ENCODE results near the gene MYH16. TPM values are rescaled to one million over a fixed set of nuclear protein-coding genes. Genes with fewer than 3 reads are reported as not detected.

Gene MYH16
- total and polyA plus RNA-seq, 10 of the 15 experiments (the other 5 are each of a cell fraction or from before 2014, with no cell fraction given), result 0.03 to 0.33 (median 0.04) TPM; not detected in 3

DNA sequence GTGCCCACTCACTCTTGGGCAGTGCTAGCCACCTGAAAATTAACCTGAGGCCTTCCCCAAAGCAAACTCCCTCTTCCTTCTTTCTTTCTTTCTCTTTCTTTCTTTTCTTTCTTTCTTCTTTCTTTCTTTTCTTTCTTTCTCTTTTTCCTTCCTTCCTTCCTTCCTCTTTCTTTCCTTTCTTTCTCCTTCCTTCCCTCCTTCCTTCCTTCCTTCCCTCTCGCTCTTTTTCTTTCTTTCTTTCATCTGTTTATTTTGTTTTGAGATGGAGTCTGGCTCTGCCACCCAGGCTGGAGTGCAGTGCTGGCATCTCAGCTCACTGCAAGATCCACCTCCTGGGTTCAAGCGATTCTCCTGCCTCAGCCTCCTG lies 47.8 kb upstream of the MYH16 start:
- Histone ChIP-seq H3K36me3 (ENCODE audit: control insufficient read depth in 2 of 2, insufficient read depth in 2 of 2, low read length in 1 of 2) (no peaks in the 10 kb centered on the region), H3K4me1 (ENCODE audit: control insufficient read depth, insufficient read depth, low read length) (no peaks in the 10 kb centered on the region), H2AFZ (ENCODE audit: control insufficient read depth, low read depth, low read length) (no peak overlapping the region), H4K20me1 (ENCODE audit: control insufficient read depth, insufficient read depth) (no peaks in the 10 kb centered on the region), H3K27me3 (replicated peaks in 1 of 2; ENCODE audit: control insufficient read depth in 2 of 2, insufficient read depth in 2 of 2, low read length in 1 of 2) (no peaks in the 10 kb centered on the region), H3K27ac (ENCODE audit: control insufficient read depth, insufficient read depth) (no peak overlapping the region), H3K4me2 (ENCODE audit: control insufficient read depth, insufficient read depth) (no peak overlapping the region), H3K4me3 (no peak overlapping the region), H3K9me3 (replicated peaks; ENCODE audit: control insufficient read depth, insufficient read depth, low read length) (no peaks in the 10 kb centered on the region), H3K9ac (ENCODE audit: control insufficient read depth, insufficient read depth, low read length) (no peak overlapping the region), H3K79me2 (ENCODE audit: control insufficient read depth, insufficient read depth, low read length) (no peaks in the 10 kb centered on the region)
- ChIA-PET CTCF (no interaction called here), SMC1A (ENCODE audit: uncharacterized antibody, unreplicated experiment) (no interaction called here), RAD21 (ENCODE audit: unreplicated experiment) (no interaction called here), POLR2A (no interaction called here)
- 53% methylated on average over 2 of the region's 2 CpGs for WGBS (ENCODE audit: insufficient coverage, insufficient replicate concordance, low lambda C conversion rate, missing lambda C conversion rate)
- ATAC-seq, result no peak
- no peak for FAIRE-seq
- no peak for DNase-seq (ENCODE audit: low read depth, low spot score)
- TF ChIP-seq ZNF24 (IDR thresholded peaks at IDR 0.05), result no peak
- TF ChIP-seq E2F4 (IDR thresholded peaks at IDR 0.05; ENCODE audit: low read depth, low read length), result no peak
- no peak for TF ChIP-seq POU2F2 (IDR thresholded peaks at IDR 0.05; ENCODE audit: borderline replicate concordance, low read depth, low read length)
- no peak for TF ChIP-seq RB1 (IDR thresholded peaks at IDR 0.05; ENCODE audit: borderline replicate concordance)
- TF ChIP-seq MXI1 (IDR thresholded peaks at IDR 0.05; ENCODE audit: low read depth, low read length), result no peak
- no peak for TF ChIP-seq KDM1A (IDR thresholded peaks at IDR 0.05; ENCODE audit: borderline replicate concordance)
- TF ChIP-seq SUZ12 (IDR thresholded peaks at IDR 0.05; ENCODE audit: unreplicated experiment), result no peak
- no peak for TF ChIP-seq HSF1 (IDR thresholded peaks at IDR 0.05; ENCODE audit: low read depth, low read length)
- no peak for TF ChIP-seq POLR2A (IDR thresholded peaks at IDR 0.05; ENCODE audit: low read depth, low read length)
- no peak for TF ChIP-seq NR2F1 (conservative IDR thresholded peaks at IDR 0.05)
- no peak for TF ChIP-seq CBX3 (IDR thresholded peaks at IDR 0.05; ENCODE audit: borderline replicate concordance, low read depth)
- TF ChIP-seq IRF5 (IDR thresholded peaks at IDR 0.05; ENCODE audit: borderline replicate concordance), result no peak
- no peak for TF ChIP-seq KLF5 (IDR thresholded peaks at IDR 0.05; ENCODE audit: partially characterized antibody)
- in situ Hi-C loops (cut with MboI), result no loop called here
- no TSS peak for BruUV-seq (replicated peaks)
- intact Hi-C loops (cut with micrococcal nuclease; ENCODE audit: unreplicated experiment), result no loop called here
